Activated CD8-positive, alpha-beta T cell treated with anti-CD3 and anti-CD28 coated beads for 36 hours (primary cell): ENCODE data around the gene ALOX15. TPM values are rescaled to one million over a fixed set of nuclear protein-coding genes. Genes with fewer than 3 reads are reported as not detected.
"Not testable (repeated sequence)": the region's sequence is repeated elsewhere in the genome, so short reads cannot be mapped to it uniquely, and the experiment has no call there.

Experiments
- ATAC-seq: fragments of 200-7000 bp; cut with Tn5 transposase; one replicate; pipeline ENCODE4 v1.10.0; 2021; ENCODE audit warnings: mild to moderate bottlenecking, moderate library complexity
- CTCF ChIA-PET: fragments of 350-600 bp; sonication (Branson Sonifier 250); formaldehyde crosslinking; loops from one replicate; lab custom pipeline; 2021; ENCODE audit warnings: antibody characterized with exemption; lab: Charles Lee
- POLR2A ChIA-PET: fragments of 350-600 bp; sonication (Branson Sonifier 250); formaldehyde crosslinking; loops from one replicate; lab custom pipeline; 2021; ENCODE audit warnings: antibody characterized with exemption; lab: Charles Lee
- DNase-seq: peaks from one replicate; pipeline ENCODE4 v3.0.0-alpha.2; 2020
- H3K27ac Mint-ChIP-seq: one replicate; pipeline ENCODE4 v1.8.0; 2021; ENCODE audit warnings: mild to moderate bottlenecking, mixed read lengths
- H3K27me3 Mint-ChIP-seq: one replicate; pipeline ENCODE4 v1.8.0; 2021; ENCODE audit warnings: mixed read lengths
- H3K36me3 Mint-ChIP-seq: one replicate; pipeline ENCODE4 v1.8.0; 2021; ENCODE audit warnings: low read depth, mixed read lengths
- H3K4me1 Mint-ChIP-seq: one replicate; pipeline ENCODE4 v1.8.0; 2021; ENCODE audit warnings: low read depth, mixed read lengths
- H3K4me3 Mint-ChIP-seq: one replicate; pipeline ENCODE4 v1.8.0; 2021; ENCODE audit warnings: mild to moderate bottlenecking, moderate library complexity, mixed read lengths
- H3K9me3 Mint-ChIP-seq: one replicate; pipeline ENCODE4 v1.8.0; 2021; ENCODE audit warnings: mixed read lengths
- intact Hi-C: fragments of 100-400 bp; cut with micrococcal nuclease; formaldehyde crosslinking; loops from one replicate; pipeline ENCODE4 v1.10.0; 2022
- total RNA-seq, 2 experiments: library from RNA; stranded (reverse); gene quantifications; one replicate each; pipeline ENCODE4 v1.2.3, GENCODE V29; 2021
- TF ChIP-seq, protein P1 (sequence below): fragments of 200-600 bp; IDR thresholded peaks from one replicate; pipeline ENCODE4 v1.8.0; 2022; ENCODE audit warnings: antibody characterized with exemption, mild to moderate bottlenecking

The ALOX15 gene
- total RNA-seq, 2 experiments from 2014 or later, result not detected

GRCh38 chr17:4607261-4607741 is 34.2 kb downstream of the ALOX15 start:
- intact Hi-C loops, result no loop called here
- no peak for DNase-seq
- H3K9me3 Mint-ChIP-seq, result no peaks in the 10 kb centered on the region
- ATAC-seq, result no peak
- POLR2A ChIA-PET, result no interaction called here
- H3K27me3 Mint-ChIP-seq, result peaks cover 17% of the 10 kb centered on the region
- H3K27ac Mint-ChIP-seq, result no peak overlapping the region
- no peak overlapping the region for H3K4me3 Mint-ChIP-seq
- TF ChIP-seq, protein P1, sequence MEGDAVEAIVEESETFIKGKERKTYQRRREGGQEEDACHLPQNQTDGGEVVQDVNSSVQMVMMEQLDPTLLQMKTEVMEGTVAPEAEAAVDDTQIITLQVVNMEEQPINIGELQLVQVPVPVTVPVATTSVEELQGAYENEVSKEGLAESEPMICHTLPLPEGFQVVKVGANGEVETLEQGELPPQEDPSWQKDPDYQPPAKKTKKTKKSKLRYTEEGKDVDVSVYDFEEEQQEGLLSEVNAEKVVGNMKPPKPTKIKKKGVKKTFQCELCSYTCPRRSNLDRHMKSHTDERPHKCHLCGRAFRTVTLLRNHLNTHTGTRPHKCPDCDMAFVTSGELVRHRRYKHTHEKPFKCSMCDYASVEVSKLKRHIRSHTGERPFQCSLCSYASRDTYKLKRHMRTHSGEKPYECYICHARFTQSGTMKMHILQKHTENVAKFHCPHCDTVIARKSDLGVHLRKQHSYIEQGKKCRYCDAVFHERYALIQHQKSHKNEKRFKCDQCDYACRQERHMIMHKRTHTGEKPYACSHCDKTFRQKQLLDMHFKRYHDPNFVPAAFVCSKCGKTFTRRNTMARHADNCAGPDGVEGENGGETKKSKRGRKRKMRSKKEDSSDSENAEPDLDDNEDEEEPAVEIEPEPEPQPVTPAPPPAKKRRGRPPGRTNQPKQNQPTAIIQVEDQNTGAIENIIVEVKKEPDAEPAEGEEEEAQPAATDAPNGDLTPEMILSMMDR, result no peak
- CTCF ChIA-PET, result interaction anchor here (0.9 to 1.3 kb wide), 2 partner anchors 41 to 42 kb away, joined by 3 to 5 read pairs; no protein-coding TSS in a partner anchor
- H3K36me3 Mint-ChIP-seq, result no peaks in the 10 kb centered on the region
- H3K4me1 Mint-ChIP-seq, result no peaks in the 10 kb centered on the region

- Mint-ChIP-seq H3K27me3 (peaks cover 16% of the 10 kb centered on the region), H3K36me3 (no peaks in the 10 kb centered on the region), H3K4me3 (no peak overlapping the region), H3K4me1 (no peaks in the 10 kb centered on the region), H3K27ac (no peak overlapping the region), H3K9me3 (no peaks in the 10 kb centered on the region)
- DNase-seq (no peak), ATAC-seq (no peak)
- intact Hi-C loops, result no loop called here
- CTCF ChIA-PET, result interaction anchor here (0.9 kb wide), 1 partner anchor 11 kb away, joined by 3 read pairs; no protein-coding TSS in a partner anchor
- TF ChIP-seq, protein P1, result no peak
- POLR2A ChIA-PET, result no interaction called here
Measured at GRCh38 chr17:4605826-4606225, 35.7 kb downstream of the ALOX15 start.

DNA sequence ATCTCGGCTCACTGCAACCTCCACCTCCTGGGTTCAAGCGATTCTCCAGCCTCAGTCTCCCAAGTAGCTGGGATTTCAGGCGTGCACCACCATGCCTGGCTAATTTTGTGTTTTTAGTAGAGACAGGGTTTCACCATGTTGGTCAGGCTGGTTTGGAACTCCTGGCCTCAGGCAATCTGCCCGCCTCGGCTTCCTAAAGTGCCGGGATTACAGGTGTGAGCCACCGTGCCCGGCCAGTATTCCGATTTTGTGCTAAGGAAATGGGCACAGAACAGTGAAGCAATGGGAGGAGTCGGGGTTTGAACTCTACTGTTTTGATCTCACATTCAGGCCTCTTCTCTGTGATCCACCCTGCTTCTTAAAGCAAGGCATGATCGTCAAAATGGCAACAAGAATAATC is 36.7 kb downstream of the ALOX15 start:
- peaks cover 14% of the 10 kb centered on the region for H3K27me3 Mint-ChIP-seq
- DNase-seq, H3K9me3 Mint-ChIP-seq, H3K4me1 Mint-ChIP-seq, ATAC-seq, H3K27ac Mint-ChIP-seq, H3K4me3 Mint-ChIP-seq, H3K36me3 Mint-ChIP-seq, POLR2A ChIA-PET, intact Hi-C loops: not testable (repeated sequence)
- CTCF ChIA-PET, result interaction anchor here (0.9 kb wide), 1 partner anchor 10 kb away, joined by 3 read pairs; no protein-coding TSS in a partner anchor

DNA sequence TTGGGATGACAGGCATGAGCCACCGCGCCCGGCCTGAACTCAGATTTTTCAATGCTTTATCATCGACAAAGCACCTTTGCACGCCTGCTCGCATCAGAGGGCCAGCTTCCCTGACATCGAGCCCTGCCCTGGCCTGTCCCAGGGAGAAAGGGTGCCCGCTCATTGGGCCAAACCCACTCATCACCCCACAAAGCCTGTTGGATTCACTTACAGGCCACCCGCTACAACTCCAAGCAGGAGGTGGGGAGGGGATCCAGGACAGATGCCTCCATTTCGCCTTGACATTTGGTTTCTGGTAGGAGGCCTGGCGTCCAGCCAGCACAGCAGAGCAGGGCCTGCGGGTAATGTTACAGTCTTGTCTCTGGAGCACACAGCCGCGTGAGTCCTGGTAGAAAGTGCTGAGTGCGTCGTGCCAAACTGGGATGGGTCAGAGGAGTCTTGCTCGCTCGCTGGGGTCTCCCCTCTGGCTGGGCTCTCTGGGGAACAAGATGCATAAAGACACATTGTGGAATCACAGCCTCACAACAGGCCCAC is 37.3 kb downstream of the ALOX15 start:
- no peak overlapping the region for H3K4me3 Mint-ChIP-seq
- no peak overlapping the region for H3K27ac Mint-ChIP-seq
- H3K36me3 Mint-ChIP-seq, result no peaks in the 10 kb centered on the region
- intact Hi-C loops, result no loop called here
- TF ChIP-seq, protein P1, result no peak
- peaks cover 8% of the 10 kb centered on the region for H3K27me3 Mint-ChIP-seq
- DNase-seq (no peak), ATAC-seq (no peak)
- no peaks in the 10 kb centered on the region for H3K4me1 Mint-ChIP-seq
- H3K9me3 Mint-ChIP-seq, result no peaks in the 10 kb centered on the region
- POLR2A ChIA-PET, result no interaction called here
- CTCF ChIA-PET, result no interaction called here

DNA sequence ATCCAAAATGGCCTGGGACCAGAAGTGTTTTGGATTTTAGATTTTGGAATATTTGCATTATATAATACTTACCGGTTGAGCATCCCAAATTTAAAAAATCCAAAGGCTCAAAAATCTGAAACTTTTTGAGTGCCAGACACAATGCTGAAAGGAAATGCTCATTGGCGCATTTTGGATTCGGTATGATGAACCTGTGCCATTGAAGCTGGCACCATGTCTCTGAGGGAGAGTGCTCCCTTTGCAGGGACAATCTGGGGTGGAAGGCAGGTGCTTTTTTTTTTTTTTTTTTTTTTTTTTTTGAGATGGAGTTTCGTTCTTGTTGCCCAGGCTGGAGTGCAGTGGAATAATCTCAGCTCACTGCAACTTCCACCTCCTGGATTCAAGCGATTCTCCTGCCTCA is 39.4 kb downstream of the ALOX15 start:
- no peaks in the 10 kb centered on the region for H3K36me3 Mint-ChIP-seq
- H3K4me3 Mint-ChIP-seq, result no peak overlapping the region
- ATAC-seq (no peak), DNase-seq (no peak)
- TF ChIP-seq, protein P1, result no peak
- H3K4me1 Mint-ChIP-seq, result no peaks in the 10 kb centered on the region
- H3K27ac Mint-ChIP-seq, result no peak overlapping the region
- ChIA-PET POLR2A (no interaction called here), CTCF (interaction anchor here (0.8 to 1.1 kb wide), 2 partner anchors 23 to 37 kb away, joined by 3 to 4 read pairs; no protein-coding TSS in a partner anchor)
- H3K9me3 Mint-ChIP-seq, result no peaks in the 10 kb centered on the region
- intact Hi-C loops, result no loop called here
- no peaks in the 10 kb centered on the region for H3K27me3 Mint-ChIP-seq
